Measurements from ENCODE around the gene HDAC6. TPM values are rescaled to one million over a fixed set of nuclear protein-coding genes. Genes with fewer than 3 reads are reported as not detected.

Gene HDAC6
- total RNA-seq, 3 donors from 2014 or later (not counting 1 experiment from before 2014, with no cell fraction given): 97.4 to 118 (median 101) TPM

GRCh38 chrX:48781705-48782104, 20.2 kb upstream of the HDAC6 start:
- no peak overlapping the region for H3K27ac ChIP-seq (ENCODE audit: low read length)
- no peaks in the 10 kb centered on the region for H3K4me1 ChIP-seq (ENCODE audit: control insufficient read depth, insufficient read depth, low read length)
- no peak overlapping the region for H3K4me3 ChIP-seq (ENCODE audit: low read length)
- H3K36me3 Mint-ChIP-seq: no peaks in the 10 kb centered on the region
- no peak overlapping the region for H3K4me3 Mint-ChIP-seq
- H3K9me3 Mint-ChIP-seq: no peaks in the 10 kb centered on the region
- H3K27me3 ChIP-seq (ENCODE audit: control insufficient read depth, insufficient read depth, low read length): no peaks in the 10 kb centered on the region
- TF ChIP-seq CTCF (IDR thresholded peaks at IDR 0.05): no peak
- DNase-seq (no peak), ATAC-seq (no peak)
- H3K36me3 ChIP-seq (ENCODE audit: control insufficient read depth, insufficient read depth, low read length): no peaks in the 10 kb centered on the region
- H3K27ac Mint-ChIP-seq: no peak overlapping the region
- H3K9me3 ChIP-seq (ENCODE audit: control insufficient read depth, insufficient read depth, low read length): no peaks in the 10 kb centered on the region
- peaks cover 4 to 10% of the 10 kb centered on the region in 2 donors for H3K27me3 Mint-ChIP-seq (ENCODE audit: low read depth in 2 of 2)
- intact Hi-C loops (cut with micrococcal nuclease): no loop called here
- H3K4me1 Mint-ChIP-seq: no peaks in the 10 kb centered on the region
- WGBS (ENCODE audit: insufficient coverage): 100% methylated on average over 1 of the region's 6 CpGs

- no peaks in the 10 kb centered on the region for H3K27me3 ChIP-seq (ENCODE audit: control insufficient read depth, insufficient read depth, low read length)
- no peaks in the 10 kb centered on the region for H3K9me3 ChIP-seq (ENCODE audit: control insufficient read depth, insufficient read depth, low read length)
- Mint-ChIP-seq H3K4me1 (no peaks in the 10 kb centered on the region), H3K4me3 (no peak overlapping the region), H3K27ac (no peak overlapping the region), H3K36me3 (no peaks in the 10 kb centered on the region), H3K9me3 (no peaks in the 10 kb centered on the region), H3K27me3 (ENCODE audit: low read depth in 2 of 2) (peaks cover 3 to 5% of the 10 kb centered on the region in 2 donors)
- TF ChIP-seq CTCF (IDR thresholded peaks at IDR 0.05): no peak
- no peak overlapping the region for H3K27ac ChIP-seq (ENCODE audit: low read length)
- intact Hi-C loops (cut with micrococcal nuclease): no loop called here
- H3K36me3 ChIP-seq (ENCODE audit: control insufficient read depth, insufficient read depth, low read length): no peaks in the 10 kb centered on the region
- no peak for DNase-seq
- ATAC-seq: no peak
- H3K4me3 ChIP-seq (ENCODE audit: low read length): no peak overlapping the region
- WGBS (ENCODE audit: insufficient coverage): 83% methylated on average over 1 of the region's 2 CpGs
- no peaks in the 10 kb centered on the region for H3K4me1 ChIP-seq (ENCODE audit: control insufficient read depth, insufficient read depth, low read length)
Observed at GRCh38 chrX:48782216-48782615, 19.7 kb upstream of the HDAC6 start.

- Mint-ChIP-seq H3K4me1 (no peaks in the 10 kb centered on the region), H3K36me3 (no peaks in the 10 kb centered on the region), H3K4me3 (no peak overlapping the region), H3K27me3 (ENCODE audit: low read depth in 2 of 2) (peaks cover 0 to 6% of the 10 kb centered on the region in 2 donors), H3K9me3 (no peaks in the 10 kb centered on the region), H3K27ac (no peak overlapping the region)
- H3K36me3 ChIP-seq (ENCODE audit: control insufficient read depth, insufficient read depth, low read length): no peaks in the 10 kb centered on the region
- DNase-seq (no peak), ATAC-seq (no peak)
- no peaks in the 10 kb centered on the region for H3K9me3 ChIP-seq (ENCODE audit: control insufficient read depth, insufficient read depth, low read length)
- H3K27ac ChIP-seq (ENCODE audit: low read length): no peak overlapping the region
- WGBS (ENCODE audit: insufficient coverage): 92% methylated on average over 9 of the region's 13 CpGs
- intact Hi-C loops (cut with micrococcal nuclease): no loop called here
- TF ChIP-seq CTCF (IDR thresholded peaks at IDR 0.05): no peak
- H3K27me3 ChIP-seq (ENCODE audit: control insufficient read depth, insufficient read depth, low read length): no peaks in the 10 kb centered on the region
- no peak overlapping the region for H3K4me3 ChIP-seq (ENCODE audit: low read length)
- H3K4me1 ChIP-seq (ENCODE audit: control insufficient read depth, insufficient read depth, low read length): no peaks in the 10 kb centered on the region
Observed at GRCh38 chrX:48782795-48783194, 19.1 kb upstream of the HDAC6 start.

- H3K4me1 ChIP-seq (ENCODE audit: control insufficient read depth, insufficient read depth, low read length): peaks cover 4% of the 10 kb centered on the region
- no peak overlapping the region for H3K4me3 ChIP-seq (ENCODE audit: low read length)
- Mint-ChIP-seq H3K4me1 (peaks cover 0 to 18% of the 10 kb centered on the region in 2 donors), H3K27me3 (ENCODE audit: low read depth in 2 of 2) (peaks cover 0 to 9% of the 10 kb centered on the region in 2 donors), H3K27ac (no peak overlapping the region), H3K36me3 (no peaks in the 10 kb centered on the region), H3K9me3 (no peaks in the 10 kb centered on the region), H3K4me3 (no peak overlapping the region)
- no peak for TF ChIP-seq CTCF (IDR thresholded peaks at IDR 0.05)
- no peaks in the 10 kb centered on the region for H3K36me3 ChIP-seq (ENCODE audit: control insufficient read depth, insufficient read depth, low read length)
- ATAC-seq: no peak
- no peaks in the 10 kb centered on the region for H3K9me3 ChIP-seq (ENCODE audit: control insufficient read depth, insufficient read depth, low read length)
- 89% methylated on average over 2 of the region's 3 CpGs for WGBS (ENCODE audit: insufficient coverage)
- H3K27ac ChIP-seq (ENCODE audit: low read length): no peak overlapping the region
- no peaks in the 10 kb centered on the region for H3K27me3 ChIP-seq (ENCODE audit: control insufficient read depth, insufficient read depth, low read length)
- intact Hi-C loops (cut with micrococcal nuclease): no loop called here
- no peak for DNase-seq
Observed at GRCh38 chrX:48784726-48785125, 17.1 kb upstream of the HDAC6 start.

Data from natural killer cell (primary cell).